Renal cortex interstitium (tissue), 11 donors: ENCODE results near the gene MFSD6L. TPM values are rescaled to one million over a fixed set of nuclear protein-coding genes. Genes with fewer than 3 reads are reported as not detected.

ENCODE experiments used
- DNase-seq, 11 donors: peaks; one replicate each; pipeline ENCODE4 v3.0.0-alpha.2; 2013; ENCODE audit warnings: low read depth in 9 of 11, low spot score in 4 of 11; ENCODE audit errors: extremely low read depth in 1 of 11
- polyA plus RNA-seq, 3 donors: library from polyadenylated mRNA; unstranded; fragments of 120-200 nt; gene quantifications; one replicate each; pipeline ENCODE4 v1.2.1, GENCODE V29; 2013; ENCODE audit not compliant: insufficient read length in 3 of 3

MFSD6L gene
- polyA plus RNA-seq, 3 donors, result 2.4 to 3.6 (median 3.3) TPM

DNA sequence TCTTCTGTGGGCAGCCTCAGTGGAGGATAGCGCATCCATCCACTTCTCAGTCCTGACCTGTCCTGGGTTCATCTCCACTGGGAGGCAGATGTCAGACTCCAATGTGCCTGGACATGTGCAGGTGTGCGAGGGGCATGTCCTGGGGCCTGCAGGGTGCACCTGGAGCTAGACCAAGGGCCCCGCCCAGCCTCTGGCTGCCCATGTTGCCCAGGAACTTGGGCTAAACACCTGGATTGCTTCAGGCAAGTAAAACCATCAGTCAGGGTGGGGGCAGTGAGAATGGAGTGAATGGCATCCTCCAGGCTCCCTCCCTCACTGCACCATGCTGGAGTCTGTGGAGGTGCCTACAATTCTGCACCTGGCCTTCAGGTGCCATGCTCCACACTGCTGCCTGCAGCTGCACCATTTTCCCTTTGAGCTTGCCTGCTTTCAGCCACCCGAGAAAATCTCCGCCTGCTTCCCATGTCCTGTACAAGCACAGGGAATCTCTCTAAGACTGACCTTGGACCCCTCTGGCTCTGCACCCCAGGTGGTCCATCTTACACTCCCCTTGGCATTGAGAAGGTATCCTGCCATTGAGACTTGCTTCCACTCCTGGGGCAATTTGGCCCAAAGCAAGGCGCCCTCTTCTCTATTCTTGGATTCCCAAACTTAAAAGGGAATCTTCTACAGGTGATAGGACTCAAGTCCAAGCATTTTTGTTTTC, 2.1 kb upstream of the MFSD6L start:
- DNase-seq, result no peak

GRCh38 chr17:8800656-8801055, 1.5 kb upstream of the MFSD6L start:
- DNase-seq, result no peak

GRCh38 chr17:8799570-8800212, 526 bp upstream of the MFSD6L start:
- DNase-seq, result no peak

GRCh38 chr17:8798176-8798845, 854 bp downstream of the MFSD6L start:
- DNase-seq, result no peak

GRCh38 chr17:8797621-8798175, 1.5 kb downstream of the MFSD6L start:
- no peak for DNase-seq

DNA sequence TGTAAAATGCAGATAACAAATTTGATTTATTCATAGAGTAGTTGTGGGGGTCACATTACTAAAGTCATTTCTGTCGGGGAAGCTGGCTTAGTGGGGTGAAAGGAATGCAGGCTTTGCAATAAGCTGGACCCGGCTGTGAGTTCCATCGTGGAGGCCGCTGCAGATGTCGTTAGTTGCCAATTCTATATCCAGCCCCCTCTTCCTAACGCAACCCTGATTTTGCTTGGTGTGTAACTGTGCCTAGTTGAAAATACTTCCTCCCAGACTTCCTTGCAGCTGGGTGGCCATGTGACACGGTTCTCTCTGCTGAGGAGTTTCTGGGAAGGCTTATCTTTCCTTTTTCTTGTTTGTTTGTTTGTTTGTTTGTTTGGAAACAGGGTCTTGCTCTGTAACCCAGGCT, 4.5 kb downstream of the MFSD6L start:
- peak in 1 of 11 donors; percentile 42 for DNase-seq

- no peak for DNase-seq
Observed at GRCh38 chr17:8793649-8794048, 5.5 kb downstream of the MFSD6L start.

DNA sequence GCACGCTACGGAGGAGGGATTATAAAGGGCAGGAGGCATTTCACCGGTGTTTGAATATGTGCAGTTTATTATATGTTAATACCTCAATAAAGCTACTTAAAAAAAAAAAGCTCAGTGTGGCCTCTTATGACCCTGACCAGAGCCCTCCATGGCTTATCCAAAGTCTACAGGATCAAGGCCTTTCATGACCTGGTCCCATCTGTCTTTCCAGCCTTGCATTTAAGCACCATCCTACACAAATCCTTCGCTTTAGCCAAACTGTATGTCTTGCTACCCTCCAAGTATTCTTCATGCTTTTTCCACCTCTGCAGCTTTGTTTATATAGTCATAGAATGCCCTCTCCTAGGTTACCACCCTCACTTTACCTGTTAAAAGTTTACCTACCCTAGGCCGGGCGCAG, 6.5 kb downstream of the MFSD6L start:
- DNase-seq, result no peak

DNA sequence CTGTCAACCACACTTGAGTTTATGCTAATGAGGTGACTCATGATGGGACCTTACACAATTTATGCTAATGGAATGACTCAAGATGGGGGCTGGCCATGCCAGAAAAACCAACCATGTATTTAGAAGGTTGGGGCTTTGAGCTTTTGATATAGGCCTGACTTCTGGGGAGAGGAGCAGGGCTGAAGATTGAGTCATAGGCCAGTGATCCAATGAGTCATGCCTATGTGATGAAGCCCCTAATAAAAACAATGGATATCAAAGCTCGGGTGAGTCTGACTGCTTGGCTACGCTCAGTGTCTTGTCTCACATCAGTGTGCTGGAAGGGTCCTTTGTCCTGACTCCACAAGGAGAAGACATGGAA, 7.3 kb downstream of the MFSD6L start:
- DNase-seq, result no peak

- no peak for DNase-seq
Observed at GRCh38 chr17:8791248-8791909, 7.8 kb downstream of the MFSD6L start.

- no peak for DNase-seq
Observed at GRCh38 chr17:8789743-8790142, 9.4 kb downstream of the MFSD6L start.

DNA sequence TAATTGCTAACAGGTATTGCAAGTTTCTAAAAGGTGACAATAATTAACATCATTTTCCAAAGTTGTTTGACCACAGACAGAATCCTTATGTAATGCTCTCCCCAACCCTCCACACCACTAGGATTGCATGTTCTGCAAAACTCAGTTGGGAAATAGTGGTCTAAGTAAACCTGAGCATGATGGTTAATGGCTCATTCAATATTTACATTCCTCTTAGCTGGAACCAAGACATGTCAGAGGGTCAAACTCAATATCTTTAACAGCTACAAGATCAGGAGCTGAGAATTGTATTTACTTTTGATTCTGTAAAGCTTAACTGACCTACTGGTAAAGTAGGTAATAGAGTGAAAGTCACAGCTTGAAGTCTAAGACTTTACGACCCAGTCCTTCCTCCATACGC, 10.2 kb downstream of the MFSD6L start:
- no peak for DNase-seq

DNA sequence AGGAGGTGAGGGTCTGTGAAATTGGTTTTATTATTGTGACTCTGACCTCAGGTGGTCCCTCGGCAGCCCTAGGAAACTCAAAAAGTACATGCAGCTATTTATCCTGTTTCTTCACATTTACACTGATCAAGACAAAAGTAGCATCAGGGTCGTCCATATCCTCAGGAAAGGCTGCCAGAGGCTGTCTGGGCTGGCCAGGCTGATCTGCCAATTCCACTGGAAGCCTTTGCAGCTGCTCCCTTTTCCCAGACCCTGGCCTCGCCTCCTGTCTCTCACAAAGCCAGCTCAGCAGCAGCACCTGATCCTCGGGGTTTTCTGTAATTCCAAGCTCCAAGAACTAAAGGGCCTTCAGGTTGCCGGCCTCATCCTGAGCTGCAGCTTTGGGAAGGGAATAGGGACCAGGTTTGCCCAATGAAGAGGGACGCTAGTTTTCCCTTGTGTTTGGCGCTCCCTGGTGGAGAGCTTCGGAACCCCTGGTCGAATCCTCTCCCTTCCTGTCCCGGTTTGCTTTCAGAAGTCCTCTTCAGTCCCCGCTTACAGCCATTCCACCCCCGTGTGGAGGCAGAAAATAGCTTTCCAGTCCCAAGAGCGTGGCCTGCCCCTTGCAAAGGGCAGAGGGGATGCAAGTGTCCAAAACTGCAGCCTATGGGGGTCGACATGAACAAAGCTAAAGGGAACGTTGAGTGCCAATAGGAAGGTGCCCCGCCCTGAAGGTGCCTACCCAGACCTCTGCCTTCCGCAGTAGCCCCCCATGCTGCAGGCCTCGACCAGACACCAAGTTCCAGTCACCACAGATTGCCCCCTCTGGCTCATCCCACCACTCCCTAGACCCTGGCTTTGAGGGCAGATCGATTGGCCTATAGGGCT, 13.4 kb downstream of the MFSD6L start:
- DNase-seq, result peak in 10 of 11 donors; percentile 53 to 74 (median 68)

DNA sequence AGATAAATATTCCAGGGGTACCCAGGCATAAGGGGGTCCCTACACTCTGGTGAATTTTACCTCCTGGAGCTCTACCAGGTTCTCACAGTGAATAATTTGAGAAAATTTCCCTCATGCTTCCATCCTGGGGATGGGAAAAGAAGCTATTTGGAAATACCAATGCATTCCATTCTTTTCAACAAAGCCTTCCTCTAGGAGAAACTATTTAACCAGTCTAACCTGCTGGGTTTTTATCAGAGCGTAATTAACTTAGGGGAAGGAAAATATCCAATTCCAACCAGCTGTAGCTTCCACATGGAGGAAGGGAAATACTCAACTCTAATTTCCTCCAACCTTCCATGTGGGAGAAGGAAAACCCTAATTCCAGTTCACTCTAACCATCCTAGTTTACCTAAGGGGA, 17.0 kb downstream of the MFSD6L start:
- no peak for DNase-seq

DNA sequence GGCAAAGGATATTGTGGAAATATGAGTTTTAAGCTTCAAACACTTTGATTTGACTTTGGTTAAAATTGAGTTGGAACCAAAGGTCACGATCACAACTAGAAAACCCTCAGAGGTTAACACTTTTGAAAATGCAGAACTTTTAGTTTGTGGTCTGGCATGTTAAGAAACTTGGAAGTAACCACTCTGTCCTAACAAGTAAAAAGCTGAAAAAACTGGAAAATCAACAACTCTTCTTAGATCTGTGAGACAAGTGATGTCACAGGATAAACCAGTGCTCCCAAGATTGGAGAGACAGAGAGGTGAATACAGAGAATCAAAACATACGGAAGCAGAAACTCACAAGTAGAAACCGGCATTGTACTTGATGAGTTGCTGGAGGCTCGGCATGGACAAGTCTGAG, 17.4 kb downstream of the MFSD6L start:
- DNase-seq, result no peak

GRCh38 chr17:8776881-8777280, 22.3 kb downstream of the MFSD6L start:
- DNase-seq, result no peak

- DNase-seq, result no peak
Observed at GRCh38 chr17:8776248-8776647, 22.9 kb downstream of the MFSD6L start.

DNA sequence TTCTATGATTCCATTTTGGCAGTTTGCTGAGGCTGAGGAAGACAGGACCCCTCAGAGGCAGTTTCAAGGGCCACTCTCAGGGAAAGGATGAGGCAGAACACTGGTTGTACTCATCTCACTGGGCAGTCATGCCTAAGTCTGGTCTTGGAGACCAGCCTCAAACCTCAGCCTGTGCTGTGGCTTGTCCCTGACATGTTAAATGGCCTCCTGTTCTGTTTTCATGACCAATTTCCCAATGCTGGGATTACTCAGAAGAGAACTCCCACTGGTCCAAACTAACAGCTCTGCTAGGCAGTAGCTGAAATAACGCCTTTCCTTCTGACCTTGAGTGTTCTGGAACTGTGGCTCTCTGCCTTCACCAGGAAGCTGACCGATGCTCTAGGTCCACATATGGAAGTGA, 32.4 kb downstream of the MFSD6L start:
- DNase-seq, result no peak

- no peak for DNase-seq
Observed at GRCh38 chr17:8762012-8762411, 37.2 kb downstream of the MFSD6L start.
